OCI-LY3 (cell line): Measurements from ENCODE around the gene GNAO1.

Source experiments
- H2AFZ ChIP-seq: fragments of 200-600, 300-600 bp; shearing (Covaris generic); 2 replicates; pipeline ENCODE4 v1.6.0; 2014; ENCODE audit warnings: antibody characterized with exemption, low read depth, low read length
- H3K27ac ChIP-seq: fragments of 200-600, 300-600 bp; sonication (generic); 2 replicates; pipeline ENCODE4 v1.5.1; 2014; ENCODE audit warnings: mild to moderate bottlenecking, low read length, moderate library complexity, mixed read lengths
- H3K27me3 ChIP-seq: fragments of 200-600, 300-600 bp; sonication (generic); 2 replicates; pipeline ENCODE4 v1.6.1; 2014; ENCODE audit warnings: low read depth, low read length, mixed read lengths
- H3K36me3 ChIP-seq: fragments of 200-600, 300-600 bp; sonication (generic); replicated peaks from 2 replicates; pipeline ENCODE3; 2014; ENCODE audit warnings: low read depth, low read length, mixed read lengths
- H3K4me1 ChIP-seq: fragments of 300-600, 200-600 bp; sonication (generic); 2 replicates; pipeline ENCODE4 v1.6.1; 2014; ENCODE audit warnings: low read length, mixed read lengths
- H3K4me2 ChIP-seq: fragments of 200-600, 300-600 bp; sonication (generic); 2 replicates; pipeline ENCODE4 v1.6.1; 2014; ENCODE audit warnings: low read length, mixed read lengths
- H3K4me3 ChIP-seq: fragments of 300-600, 200-600 bp; sonication (generic); 2 replicates; pipeline ENCODE4 v1.5.1; 2014; ENCODE audit warnings: antibody characterized with exemption, mild to moderate bottlenecking, low read length, moderate library complexity
- H3K79me2 ChIP-seq: fragments of 300-600, 200-600 bp; shearing (Covaris generic); 2 replicates; pipeline ENCODE4 v1.6.1; 2014; ENCODE audit warnings: mild to moderate bottlenecking, low read length, mixed read lengths
- H3K9ac ChIP-seq: fragments of 300-600, 200-600 bp; shearing (Covaris generic); 2 replicates; pipeline ENCODE4 v1.6.0; 2014; ENCODE audit warnings: mild to moderate bottlenecking, low read length, moderate library complexity
- H3K9me3 ChIP-seq: fragments of 200-600, 300-600 bp; shearing (Covaris generic); 2 replicates; pipeline ENCODE4 v1.6.1; 2014; ENCODE audit warnings: low read length, mixed read lengths; ENCODE audit not compliant: insufficient read depth
- H4K20me1 ChIP-seq: fragments of 200-600, 300-600 bp; sonication (generic); 2 replicates; pipeline ENCODE4 v1.6.1; 2016; ENCODE audit warnings: low read length, mixed read lengths; ENCODE audit not compliant: insufficient read depth
- CTCF ChIP-seq: fragments of 200-600, 300-600 bp; sonication (generic); IDR thresholded peaks from 2 replicates; pipeline ENCODE4 v1.5.1; 2014; ENCODE audit warnings: antibody characterized with exemption, low read length, low read depth
- EZH2phosphoT487 ChIP-seq: fragments of 200-600 bp; shearing (Covaris generic); IDR thresholded peaks from 2 replicates; pipeline ENCODE4 v1.6.1; 2018; ENCODE audit warnings: antibody characterized with exemption, mixed run types, low read depth

The GNAO1 gene

GRCh38 chr16:56191156-56191815, at the start of gene GNAO1:
Gene GNAO1 (plus strand): TSS chr16:56191489. CDS start chr16:56192236, 747 bp downstream.
- peak within 1 kb of the TSS; percentile 80 for H2AFZ ChIP-seq
- H3K4me1 ChIP-seq = peaks cover 9% of the 10 kb centered on the region
- H3K79me2 ChIP-seq = no peaks in the 10 kb centered on the region
- peak within 1 kb of the TSS; percentile 94 for H3K4me3 ChIP-seq
- H3K27ac ChIP-seq = no peak within 1 kb of the TSS
- no peaks in the 10 kb centered on the region for H3K36me3 ChIP-seq
- peak within 1 kb of the TSS; percentile 83 for H3K4me2 ChIP-seq
- no peaks in the 10 kb centered on the region for H4K20me1 ChIP-seq
- TF ChIP-seq CTCF (no peak), EZH2phosphoT487 (no peak)
- peaks cover 73% of the 10 kb centered on the region for H3K27me3 ChIP-seq
- H3K9ac ChIP-seq = peak within 1 kb of the TSS; percentile 52
- no peaks in the 10 kb centered on the region for H3K9me3 ChIP-seq

DNA sequence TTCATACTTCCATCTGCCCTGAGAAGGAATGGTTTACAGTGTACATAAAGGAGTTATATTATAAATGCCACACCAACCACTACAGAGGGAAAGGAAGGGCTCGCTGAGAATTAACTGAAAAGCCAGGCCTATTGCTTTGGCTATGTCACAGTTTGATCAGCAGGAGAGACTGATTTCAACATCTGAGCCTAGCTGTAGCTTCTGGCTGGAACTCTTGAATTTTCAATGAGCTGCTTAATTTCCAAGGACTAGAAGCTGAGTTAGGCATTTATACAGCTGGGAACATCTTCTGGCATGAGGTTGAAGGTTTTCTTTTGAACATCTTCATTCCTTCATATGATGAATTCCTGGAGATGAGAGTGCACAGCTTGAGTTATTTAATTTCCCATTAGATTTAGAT, 47.6 kb upstream of the GNAO1 start:
- Histone ChIP-seq H3K27me3 (peaks cover 26% of the 10 kb centered on the region), H3K9me3 (no peaks in the 10 kb centered on the region), H3K79me2 (no peaks in the 10 kb centered on the region), H2AFZ (no peak overlapping the region), H3K27ac (no peak overlapping the region), H3K9ac (no peak overlapping the region), H3K36me3 (no peaks in the 10 kb centered on the region), H3K4me1 (no peaks in the 10 kb centered on the region), H3K4me3 (no peak overlapping the region), H4K20me1 (no peaks in the 10 kb centered on the region), H3K4me2 (no peak overlapping the region)
- no peak for TF ChIP-seq CTCF
- TF ChIP-seq EZH2phosphoT487 = no peak

- Histone ChIP-seq H3K4me1 (no peaks in the 10 kb centered on the region), H3K79me2 (no peaks in the 10 kb centered on the region), H2AFZ (no peak overlapping the region), H3K4me2 (no peak overlapping the region), H3K36me3 (no peaks in the 10 kb centered on the region), H3K9me3 (no peaks in the 10 kb centered on the region), H3K4me3 (no peak overlapping the region), H3K27me3 (peaks cover 33% of the 10 kb centered on the region), H3K9ac (no peak overlapping the region), H4K20me1 (no peaks in the 10 kb centered on the region), H3K27ac (no peak overlapping the region)
- TF ChIP-seq EZH2phosphoT487 (no peak), CTCF (no peak)
Measured at GRCh38 chr16:56145369-56145768, 45.9 kb upstream of the GNAO1 start.

GRCh38 chr16:56151621-56152020, 39.7 kb upstream of the GNAO1 start:
- H4K20me1 ChIP-seq = no peaks in the 10 kb centered on the region
- H2AFZ ChIP-seq = no peak overlapping the region
- TF ChIP-seq CTCF (no peak), EZH2phosphoT487 (no peak)
- H3K4me2 ChIP-seq = no peak overlapping the region
- no peaks in the 10 kb centered on the region for H3K9me3 ChIP-seq
- no peak overlapping the region for H3K9ac ChIP-seq
- H3K27ac ChIP-seq = no peak overlapping the region
- H3K36me3 ChIP-seq = no peaks in the 10 kb centered on the region
- H3K79me2 ChIP-seq = no peaks in the 10 kb centered on the region
- H3K4me1 ChIP-seq = no peaks in the 10 kb centered on the region
- H3K27me3 ChIP-seq = peaks cover 31% of the 10 kb centered on the region
- no peak overlapping the region for H3K4me3 ChIP-seq
